Activated CD4-positive, alpha-beta T cell treated with anti-CD3 and anti-CD28 coated beads, Interleukin-2, amount 50 U/mL, for 4 hours (primary cell): ENCODE data around the gene CLDN10.
"Not testable (repeated sequence)": the region's sequence is repeated elsewhere in the genome, so short reads cannot be mapped to it uniquely, and the experiment has no call there.

Experiments used
- DNase-seq, 2 experiments: peaks; one replicate each; pipeline ENCODE4 v3.0.0-alpha.2; 2020

CLDN10 gene

DNA sequence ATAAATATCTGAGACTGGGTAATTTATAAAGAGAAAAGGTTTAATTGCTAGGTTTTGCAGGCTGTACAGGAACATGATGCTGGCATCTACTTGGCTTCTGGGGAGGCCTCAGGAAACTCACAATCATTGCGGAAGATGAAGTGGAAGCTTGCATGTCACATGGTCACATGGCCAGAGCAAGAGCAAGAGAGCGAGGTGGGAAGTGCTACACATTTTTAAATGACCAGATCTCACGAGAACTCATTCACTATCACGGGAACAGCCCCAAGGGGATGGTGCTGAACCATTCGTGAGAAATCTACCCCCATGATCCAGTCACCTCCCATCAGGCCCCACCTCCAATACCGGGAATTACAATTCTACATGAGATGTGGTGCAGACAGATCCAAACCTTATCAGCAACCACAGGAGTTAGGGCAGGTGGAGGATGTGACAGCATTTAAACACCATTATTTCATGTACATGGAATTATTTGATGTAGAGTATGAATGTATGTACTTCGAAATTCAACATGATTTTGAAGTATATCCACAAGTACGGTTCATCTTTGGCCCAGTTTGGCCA is 10.5 kb upstream of the CLDN10 start:
- no peak for DNase-seq

DNA sequence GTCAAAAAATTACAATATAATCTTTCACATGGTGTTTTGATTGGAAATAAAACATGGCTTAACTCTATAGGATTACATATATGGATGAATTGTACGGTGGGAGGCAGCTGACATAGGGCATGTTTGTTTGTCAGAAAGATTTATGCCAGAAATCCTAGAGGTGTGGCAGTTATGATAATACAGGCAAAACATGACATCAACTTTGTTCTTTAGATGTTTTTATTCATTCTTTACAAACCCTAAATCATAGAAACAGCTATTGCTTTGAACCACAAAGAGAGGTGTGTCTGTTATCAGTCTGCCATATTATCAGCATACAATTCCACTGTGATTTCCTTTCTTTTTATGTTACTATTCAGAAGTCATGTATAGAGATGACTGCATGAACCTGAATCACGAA is 8.2 kb upstream of the CLDN10 start:
- DNase-seq = no peak

DNA sequence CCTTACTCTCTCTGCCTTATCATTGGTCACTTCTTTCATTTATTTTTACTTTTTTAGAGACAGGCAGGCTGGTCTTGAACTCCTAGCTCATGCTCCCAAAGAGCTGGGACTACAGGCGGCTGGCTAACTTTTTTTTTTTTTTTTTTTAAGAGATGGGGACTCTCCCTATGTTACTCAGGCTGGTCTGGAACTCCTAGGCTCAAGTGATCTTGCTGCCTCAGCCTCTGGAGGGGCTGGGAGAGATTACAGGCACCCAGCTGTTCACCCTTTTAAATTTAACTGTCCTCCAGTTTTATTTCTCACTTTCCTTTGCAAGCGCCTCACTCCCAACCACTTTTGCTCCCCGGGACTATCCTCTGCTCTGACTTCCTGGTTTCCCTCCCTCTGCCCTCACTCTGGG is 5.6 kb upstream of the CLDN10 start:
- DNase-seq = no peak

DNA sequence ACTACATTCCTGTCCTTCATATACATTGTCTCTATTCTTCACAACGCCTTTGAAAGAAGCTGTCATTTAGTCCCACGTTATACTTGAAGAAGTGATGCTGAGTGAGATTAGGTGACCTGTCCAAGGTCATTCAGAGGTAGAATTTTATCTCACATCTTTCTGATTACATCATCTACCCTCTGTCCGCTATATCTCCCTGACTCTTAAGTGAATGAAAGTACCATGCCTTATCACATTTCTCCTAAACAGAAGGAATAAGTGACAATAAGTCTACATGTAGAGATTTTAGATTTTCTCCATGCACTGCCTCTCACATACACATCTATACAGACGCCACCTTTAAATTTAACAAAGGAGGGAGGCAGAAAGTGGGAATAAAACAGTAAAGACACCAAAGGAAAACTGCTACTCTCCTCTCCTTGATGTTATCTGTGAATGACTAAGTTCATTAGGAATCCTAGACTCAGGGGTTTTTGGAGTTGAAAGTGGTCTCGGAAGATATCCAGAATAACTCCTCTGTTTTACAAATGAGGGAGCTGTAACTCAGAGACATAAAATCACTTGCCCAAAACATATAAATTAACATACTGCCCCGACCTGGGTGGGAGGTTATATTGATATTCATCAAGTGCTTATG is 4.9 kb upstream of the CLDN10 start:
- DNase-seq = no peak

DNA sequence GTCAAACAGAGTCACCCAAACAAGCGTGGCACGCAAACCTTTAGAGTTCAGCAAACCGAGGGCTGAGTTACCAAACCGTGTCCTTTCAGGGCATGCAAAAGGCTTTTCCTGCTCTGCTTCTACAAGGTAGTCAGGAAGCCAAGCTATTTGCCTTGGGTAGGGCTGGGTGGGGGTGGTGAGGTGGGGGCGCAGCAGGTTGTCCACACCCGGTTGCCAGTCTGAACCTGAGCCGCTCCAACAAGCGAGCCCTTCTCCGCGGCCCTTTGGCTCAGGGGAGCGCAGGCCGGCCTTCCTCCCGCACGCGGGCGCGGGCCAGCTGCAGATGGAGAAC is 347 bp upstream of the CLDN10 start:
- no peak for DNase-seq

DNA sequence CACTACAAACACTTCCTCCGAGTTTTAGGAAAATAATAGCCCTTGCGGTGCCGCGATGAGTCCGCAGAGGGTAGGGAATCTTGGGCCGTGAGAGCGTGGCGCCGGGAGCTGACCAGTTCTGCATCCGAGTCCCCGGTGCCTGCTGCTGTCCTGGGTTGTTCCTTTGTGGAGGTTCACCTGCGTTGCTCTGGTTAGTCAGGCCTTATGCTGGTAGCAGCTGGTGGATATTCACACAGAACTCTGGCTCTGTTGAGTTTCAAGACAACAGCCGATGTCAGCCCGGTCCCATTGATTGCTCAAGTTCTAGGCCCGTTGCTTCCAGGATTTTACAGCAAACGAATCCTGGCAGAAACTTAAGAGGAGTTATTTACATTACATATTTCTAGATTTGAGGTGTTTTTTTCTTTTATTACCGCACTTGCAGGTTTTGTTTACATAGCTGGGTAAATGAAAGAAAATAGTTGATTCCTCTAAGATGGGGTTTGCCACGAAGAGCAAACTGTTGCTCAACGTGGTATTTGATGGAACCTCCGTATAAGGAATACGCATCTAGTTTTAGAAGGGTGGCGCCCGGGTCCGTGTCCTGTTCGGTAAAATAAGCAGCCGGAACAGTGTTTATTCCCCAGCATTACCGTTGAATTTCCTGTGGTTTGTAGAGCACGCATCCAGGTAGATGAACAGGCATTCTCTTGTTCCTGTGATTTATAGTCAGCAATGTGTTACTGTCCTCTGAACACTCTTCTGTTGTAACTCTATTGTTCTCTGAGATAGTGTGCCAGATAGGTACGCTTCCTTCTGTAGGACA is 1.3 kb downstream of the CLDN10 start:
- DNase-seq = no peak

DNA sequence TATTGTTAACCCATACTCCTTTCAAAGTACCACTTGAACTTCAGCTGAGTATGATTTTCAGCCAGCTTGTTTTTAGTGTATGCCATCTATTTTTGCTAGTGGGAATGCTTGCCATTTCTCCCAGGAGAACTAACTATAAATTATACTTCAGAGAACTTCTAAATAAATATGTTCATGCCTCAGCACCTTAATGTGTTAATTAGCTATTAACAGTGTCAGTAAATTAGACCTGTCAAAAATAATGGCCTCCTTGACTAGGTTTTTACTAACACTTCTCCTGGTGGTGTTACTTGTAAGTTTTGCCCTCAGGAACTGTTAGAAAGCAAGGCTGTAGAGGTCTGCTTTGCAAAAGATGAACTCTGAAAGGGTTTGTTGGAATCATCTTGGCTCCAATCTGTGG is 4.5 kb downstream of the CLDN10 start:
- no peak for DNase-seq

DNA sequence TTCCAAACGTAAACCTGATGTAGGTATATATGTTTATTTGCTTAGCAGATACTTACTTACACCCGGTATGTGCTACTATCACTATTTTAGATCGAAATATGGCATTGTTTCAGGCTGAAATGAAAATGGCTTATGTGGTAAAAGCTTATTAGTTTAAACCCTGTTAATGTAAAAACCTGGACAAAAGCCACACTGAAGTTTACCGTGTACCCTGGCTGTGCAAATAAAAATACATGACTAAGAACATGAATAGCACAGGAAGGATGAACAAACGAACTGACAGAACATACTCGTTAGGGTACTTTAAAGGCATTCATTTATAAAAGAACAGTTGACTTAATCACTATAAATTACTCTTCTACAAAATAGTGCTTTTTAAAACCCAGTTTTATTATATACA is 6.6 kb downstream of the CLDN10 start:
- DNase-seq = no peak

DNA sequence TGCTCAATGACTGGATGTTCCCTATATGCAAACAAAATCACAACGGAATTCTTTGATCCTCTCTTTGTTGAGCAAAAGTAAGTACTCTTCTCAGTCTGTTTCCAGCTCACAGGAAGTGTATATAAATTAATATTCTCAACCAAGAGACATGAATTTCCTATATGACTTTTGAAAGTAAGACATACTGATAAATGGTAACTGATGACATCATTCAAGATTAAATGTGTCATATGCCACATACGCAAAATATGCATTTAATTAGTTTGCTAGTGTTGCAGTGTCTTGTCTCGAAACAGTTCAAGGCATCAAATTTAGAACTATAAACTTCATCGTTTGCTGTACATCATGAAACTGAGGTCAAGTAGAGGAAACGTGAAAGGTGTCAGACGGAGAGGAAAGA is 7.9 kb downstream of the CLDN10 start:
- DNase-seq = no peak

DNA sequence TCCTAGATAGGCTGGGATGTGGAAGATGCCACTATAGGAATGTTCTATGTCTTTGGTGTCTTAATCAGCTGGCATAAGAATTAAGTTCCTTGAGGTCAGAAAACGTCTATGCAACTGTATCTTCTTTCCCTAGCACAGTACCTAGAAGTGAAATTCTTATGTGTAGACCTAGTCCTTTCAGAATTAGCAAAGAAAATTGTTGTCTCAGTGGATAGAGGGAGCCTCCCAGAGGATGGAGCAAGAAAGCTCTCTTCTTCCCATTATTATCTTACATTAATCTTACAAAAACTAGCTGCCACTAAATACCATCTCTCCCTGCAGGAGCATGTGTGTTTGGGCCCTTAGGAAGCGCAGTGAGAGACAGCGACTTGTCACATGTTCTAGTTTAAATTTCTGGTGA is 11.6 kb downstream of the CLDN10 start:
- no peak for DNase-seq

DNA sequence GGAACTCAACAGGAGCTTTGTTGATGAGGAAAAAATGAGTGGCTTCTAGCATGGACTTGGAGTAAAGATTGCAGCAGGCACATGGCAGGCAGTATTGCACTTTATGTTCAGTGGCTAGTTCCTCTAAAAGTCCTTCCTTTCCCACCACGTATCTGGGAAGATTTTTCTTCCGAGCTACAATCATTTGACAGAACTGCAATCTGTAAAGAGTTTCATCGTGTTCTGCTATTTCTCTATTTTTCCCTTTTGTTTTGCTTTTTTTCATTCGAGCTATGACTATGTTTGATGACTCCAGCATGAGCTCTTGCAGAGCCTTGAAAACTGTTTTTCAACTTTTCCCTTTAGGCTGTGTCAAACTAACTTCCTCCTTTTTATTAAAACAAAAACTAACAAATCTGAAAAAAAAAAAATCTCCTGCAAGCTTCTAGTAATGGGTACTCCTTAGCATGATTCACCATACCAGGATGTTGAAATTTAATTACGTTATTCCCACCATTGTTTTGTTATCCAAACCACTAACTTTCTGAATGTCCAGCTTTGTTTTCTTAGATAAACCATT is 12.3 kb downstream of the CLDN10 start:
- DNase-seq = no peak

DNA sequence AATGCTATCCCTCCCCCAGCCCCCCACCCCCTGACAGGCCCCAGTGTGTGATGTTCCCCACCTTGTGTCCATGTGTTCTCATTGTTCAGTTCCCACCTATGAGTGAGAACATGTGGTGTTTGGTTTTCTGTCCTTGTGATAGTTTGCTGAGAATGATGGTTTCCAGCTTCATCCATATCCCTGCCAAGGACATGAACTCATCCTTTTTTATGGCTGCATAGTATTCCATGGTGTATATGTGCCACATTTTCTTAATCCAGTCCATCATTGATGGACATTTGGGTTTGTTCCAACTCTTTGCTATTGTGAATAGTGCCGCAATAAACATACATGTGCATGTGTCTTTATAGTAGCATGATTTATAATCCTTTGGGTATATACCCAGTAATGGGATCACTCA is 13.2 kb downstream of the CLDN10 start:
- not testable (repeated sequence) for DNase-seq

DNA sequence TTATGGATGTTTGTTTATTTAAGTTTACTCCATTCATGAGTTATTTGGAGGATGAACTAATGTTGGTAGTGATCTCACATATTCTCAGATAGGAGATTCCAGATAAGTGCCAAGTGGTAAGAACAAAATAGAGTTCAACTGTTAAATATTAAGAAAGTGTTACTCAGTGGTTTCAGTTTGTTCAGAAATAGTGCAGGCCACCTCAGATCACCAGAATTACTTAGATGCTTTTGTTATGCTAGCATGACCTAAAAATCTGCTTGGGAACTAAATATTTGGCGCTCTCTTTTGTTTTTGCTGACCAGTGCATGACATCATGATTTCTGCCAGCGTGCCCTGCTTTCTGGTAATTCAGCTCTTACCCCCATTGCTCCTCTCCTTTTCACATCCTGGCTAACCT is 15.6 kb downstream of the CLDN10 start:
- no peak for DNase-seq

DNA sequence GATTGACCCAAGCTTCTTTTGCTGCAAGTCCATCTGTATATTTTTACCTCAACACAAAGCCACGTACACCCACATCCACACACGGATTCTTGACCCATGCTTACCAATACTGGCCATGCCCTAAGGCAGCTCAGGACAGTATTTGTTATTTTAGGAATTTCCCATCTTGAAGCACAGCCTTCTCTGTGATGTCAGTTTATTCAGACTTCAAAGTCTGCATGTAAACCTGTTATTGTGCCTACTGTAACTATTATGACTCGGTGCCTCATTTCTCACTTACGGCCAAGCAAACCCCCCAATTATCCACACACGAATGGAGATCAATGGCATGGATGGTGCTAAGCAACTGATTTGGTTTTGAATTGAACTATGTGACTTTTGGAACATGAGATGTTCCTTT is 17.5 kb downstream of the CLDN10 start:
- no peak for DNase-seq

DNA sequence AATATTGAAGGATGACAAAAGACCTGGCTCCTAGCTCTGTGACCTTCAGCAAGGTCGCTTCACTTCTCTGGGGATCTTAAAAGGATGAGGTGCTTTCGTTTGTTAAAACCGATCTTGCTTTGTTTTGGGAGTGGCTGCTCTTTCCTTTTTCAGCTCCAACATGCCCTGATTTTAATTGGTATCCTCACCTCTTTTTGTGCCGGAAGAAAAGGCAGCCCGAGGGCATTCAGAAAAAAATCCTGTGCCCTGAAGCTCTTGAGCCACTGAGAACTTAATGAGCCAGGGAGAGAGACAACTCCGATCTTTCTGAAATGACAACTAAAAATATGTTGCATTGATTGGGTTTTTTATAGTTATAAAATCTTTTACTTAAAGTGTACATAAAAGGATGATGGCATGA is 19.4 kb downstream of the CLDN10 start:
- DNase-seq = no peak

DNA sequence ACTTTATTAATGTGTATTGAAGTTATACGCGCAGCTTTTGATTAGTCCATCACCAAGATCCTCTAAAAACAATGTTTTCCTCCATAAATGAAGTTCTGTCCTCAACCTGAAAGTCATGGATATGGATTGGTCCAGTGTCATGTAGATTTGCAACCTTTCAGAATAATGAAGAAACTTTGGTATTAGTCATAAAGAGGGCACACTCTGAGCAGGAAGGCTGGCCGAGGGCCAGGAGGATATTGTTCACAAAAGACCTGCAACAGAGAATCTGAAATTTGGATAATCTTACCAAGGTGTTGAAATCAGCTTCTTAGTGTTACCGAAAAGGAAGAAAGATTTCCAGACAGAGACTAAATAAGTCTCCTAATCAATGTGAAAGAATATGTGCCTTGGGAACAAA is 20.7 kb downstream of the CLDN10 start:
- no peak for DNase-seq

DNA sequence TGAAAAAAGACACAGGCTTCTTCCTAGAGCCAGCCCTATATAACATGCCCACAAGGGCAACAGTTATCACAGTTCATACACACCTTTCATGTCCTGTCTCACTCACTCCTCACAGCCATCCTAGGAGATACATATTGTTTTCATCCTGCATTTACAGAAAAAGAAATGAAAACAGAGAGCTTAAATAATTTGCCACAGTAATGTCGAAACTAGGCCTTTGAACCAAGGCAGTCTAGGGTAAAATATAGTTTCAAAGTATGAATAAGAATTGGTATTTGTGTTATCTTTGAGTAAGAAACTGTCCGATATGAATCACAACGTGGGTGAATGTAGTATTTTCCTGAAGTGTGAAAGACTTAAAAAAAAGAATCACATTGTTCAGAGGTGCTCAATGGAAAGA is 26.8 kb downstream of the CLDN10 start:
- DNase-seq = no peak

DNA sequence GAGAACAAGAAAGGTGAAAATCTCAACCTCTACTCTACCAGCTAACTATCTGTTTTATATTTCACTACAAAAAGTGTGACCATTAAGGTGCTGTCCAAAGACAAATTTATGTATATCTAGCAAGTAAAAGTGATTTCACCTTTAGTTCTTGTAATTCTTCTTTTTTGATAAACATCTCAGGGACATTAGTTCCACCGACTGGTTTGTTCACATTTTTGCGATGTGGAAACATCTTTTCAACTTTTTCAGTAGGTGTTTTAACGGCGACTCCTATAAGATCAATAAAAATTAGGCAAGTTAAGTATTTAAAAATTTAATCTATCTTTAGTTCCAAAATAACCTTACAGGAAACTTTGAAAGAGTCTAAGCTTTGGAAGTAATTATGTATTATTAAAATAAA is 33.3 kb downstream of the CLDN10 start:
- DNase-seq = no peak

DNA sequence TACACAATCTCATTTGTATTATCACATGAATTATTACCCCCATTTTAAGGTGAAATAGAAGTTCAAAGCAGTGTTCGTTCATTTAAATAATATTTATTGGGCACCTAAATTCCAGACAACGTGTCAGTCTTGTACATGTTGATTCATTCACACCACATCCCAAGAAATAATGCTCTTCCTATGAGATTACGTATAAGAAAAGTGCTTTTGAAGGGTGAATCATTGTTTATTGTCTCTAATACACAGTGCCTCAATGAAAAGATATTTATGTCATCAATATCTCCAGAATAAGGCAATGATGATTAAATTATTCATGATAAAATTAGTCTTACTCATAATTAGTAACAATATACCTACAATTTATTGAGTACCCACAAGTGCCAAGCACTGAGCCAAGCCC is 35.6 kb downstream of the CLDN10 start:
- DNase-seq = no peak

DNA sequence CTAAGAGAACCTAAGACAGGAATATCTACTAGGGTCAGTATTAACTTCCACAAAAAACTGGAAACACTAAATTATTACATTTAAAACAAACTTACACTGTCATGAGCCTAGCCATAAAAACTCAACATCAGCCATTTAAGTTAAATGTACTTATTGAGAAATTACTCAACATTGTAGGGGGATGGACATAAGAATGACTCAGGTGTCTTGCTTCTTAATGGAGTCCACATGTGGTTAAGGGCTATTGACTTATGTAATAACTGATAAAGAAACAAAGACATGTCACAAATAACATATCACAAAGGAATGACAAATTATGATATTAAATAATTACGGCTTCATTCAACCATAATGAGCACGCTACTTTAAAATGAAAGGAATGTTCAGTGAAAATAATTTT is 36.2 kb downstream of the CLDN10 start:
- DNase-seq = no peak

DNA sequence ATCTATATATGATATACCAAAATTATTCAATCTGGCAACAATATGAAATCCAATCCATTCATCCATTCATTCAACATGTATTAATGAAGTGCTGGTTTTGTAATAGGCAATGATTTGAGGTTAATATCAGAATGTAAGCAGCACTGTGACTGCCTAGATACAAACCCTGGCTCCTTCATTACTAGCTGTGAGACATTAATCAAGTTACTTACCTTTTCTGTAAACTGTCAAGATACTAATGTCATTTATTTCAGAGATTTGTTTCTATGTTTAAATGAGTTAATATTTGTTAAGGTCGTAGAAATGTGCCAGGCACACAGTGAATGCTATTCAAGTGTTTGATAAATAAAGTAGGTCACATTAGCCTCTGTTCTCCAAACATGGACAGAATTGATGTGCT is 40.9 kb downstream of the CLDN10 start:
- no peak for DNase-seq

DNA sequence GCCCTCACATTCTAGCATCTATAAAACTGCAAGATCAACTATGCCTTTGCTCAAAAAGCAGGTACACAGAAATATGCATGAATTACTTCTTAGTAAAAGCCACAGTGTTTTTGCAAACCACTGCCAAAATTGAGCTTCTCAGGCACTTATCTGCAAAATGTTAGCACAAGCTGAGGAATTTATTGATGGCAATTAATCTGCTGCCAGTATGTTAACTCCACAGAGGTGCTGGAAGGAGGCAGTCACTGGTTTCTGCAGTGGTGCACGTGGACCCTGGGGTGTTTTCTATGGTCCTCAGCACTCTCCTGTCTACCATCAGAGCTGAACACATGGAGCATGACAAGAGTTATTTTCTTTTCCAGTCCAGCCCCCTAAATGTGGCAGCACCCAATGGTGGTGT is 44.2 kb downstream of the CLDN10 start:
- no peak for DNase-seq

DNA sequence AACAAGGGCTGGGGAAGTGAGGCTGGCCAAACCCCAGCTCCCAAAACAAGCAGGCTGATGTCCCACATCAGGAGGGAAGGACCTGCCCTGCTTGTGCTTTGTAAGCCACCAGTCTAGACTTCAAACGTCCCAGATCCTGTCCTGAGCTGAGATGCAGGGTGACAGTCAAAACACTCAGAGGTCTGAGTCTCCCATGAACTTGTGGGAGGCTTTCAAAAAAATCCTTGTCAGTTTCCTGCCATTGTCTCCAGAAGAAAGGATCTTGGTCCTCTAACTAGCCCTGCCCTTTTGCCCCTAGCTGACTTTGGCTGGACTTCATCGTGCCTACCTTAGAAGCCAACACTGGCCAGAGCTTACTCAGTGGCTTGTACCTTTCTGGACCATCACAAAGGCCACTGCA is 48.7 kb downstream of the CLDN10 start:
- DNase-seq = no peak

DNA sequence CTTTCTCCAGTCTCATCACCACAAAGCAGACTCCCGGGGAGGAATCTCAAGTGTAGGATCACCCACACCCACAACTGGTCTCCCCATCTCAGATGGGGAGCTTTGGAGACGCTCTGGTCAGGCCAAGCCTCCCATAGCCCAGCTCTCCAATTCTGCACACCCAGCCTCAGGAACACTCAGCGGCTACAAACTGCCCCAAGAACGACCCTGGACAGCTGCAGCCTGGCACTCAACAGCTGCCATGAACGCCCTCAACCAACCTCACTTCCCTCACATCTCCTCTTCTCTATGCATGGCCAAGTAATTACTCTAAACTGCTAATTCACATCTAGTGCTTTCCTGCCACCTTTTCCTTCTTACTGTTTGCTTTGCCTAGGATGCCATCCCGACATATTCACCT is 49.4 kb downstream of the CLDN10 start:
- no peak for DNase-seq
